ENCODE results near the gene ABL2.
"Not testable (repeated sequence)": the region's sequence is repeated elsewhere in the genome, so short reads cannot be mapped to it uniquely, and the experiment has no call there.

ABL2 gene

GRCh38 chr1:179168536-179168935 is 60.9 kb downstream of the ABL2 start:
- no peak for DNase-seq

GRCh38 chr1:179167955-179168354 is 61.5 kb downstream of the ABL2 start:
- no peak for DNase-seq

DNA sequence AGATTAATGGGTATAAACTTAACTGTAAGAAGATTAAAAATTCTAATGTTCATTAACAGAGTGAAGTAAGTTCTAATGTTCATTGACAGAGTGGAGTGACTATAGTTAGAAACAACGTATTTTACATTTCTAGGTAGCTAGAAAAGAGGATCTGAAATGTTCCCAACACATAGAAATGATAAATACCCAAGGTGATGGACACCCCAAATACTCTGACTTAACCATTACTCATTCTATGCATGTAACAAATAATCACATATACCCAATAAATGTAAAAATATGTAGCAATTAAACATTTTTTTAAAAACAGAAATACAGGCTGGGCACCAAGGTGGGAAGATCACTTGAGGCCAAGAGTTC is 62.1 kb downstream of the ABL2 start:
- DNase-seq, result no peak

GRCh38 chr1:179166663-179167417 is 62.6 kb downstream of the ABL2 start:
- no peak for DNase-seq

- no peak for DNase-seq
These were observed 65.0 kb downstream of the ABL2 start for GRCh38 chr1:179164494-179164893.

GRCh38 chr1:179156708-179157107 is 72.8 kb downstream of the ABL2 start:
- no peak for DNase-seq

DNA sequence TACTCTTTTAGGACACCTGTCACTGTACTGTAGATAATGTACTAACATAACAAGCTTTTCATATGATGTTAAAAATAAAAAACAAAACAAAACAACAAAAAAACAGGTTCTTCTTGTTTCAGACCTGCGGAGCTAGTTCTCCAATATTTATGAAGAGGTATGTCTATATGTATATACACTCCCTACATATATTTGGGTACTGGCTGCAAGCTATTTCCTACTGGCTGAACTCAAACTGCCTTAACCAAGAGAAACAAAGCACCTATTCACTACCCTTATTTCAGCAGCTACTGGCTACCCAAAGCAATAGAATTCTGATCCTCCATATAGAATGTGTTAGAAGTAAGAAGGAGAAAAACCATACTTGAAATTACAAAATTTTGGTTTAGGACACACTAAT is 73.5 kb downstream of the ABL2 start:
- DNase-seq, result no peak

- DNase-seq, result no peak
These were observed 73.9 kb downstream of the ABL2 start for GRCh38 chr1:179155615-179156014.

DNA sequence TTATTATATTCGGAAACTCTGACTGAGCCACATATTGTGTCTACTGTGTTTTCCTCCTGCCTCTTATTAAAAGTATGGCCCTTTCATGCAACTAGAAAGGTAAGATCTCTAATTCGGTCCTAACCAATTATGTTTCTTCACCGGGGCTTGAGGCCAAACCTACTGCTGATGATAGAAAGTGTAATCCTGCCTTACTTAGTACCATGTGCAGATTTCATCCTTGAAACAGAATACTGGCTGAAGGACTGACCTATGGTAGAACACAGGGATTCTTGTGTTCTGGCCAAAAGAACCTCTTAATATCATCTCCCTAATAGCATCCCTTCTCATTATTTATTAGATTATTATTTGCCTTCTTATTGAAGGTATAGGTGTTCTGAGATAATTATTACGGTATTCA is 75.0 kb downstream of the ABL2 start:
- no peak for DNase-seq

- no peak for DNase-seq
These were observed 76.3 kb downstream of the ABL2 start for GRCh38 chr1:179153217-179153616.

- no peak for DNase-seq
These were observed 77.4 kb downstream of the ABL2 start for GRCh38 chr1:179151908-179152682.

DNA sequence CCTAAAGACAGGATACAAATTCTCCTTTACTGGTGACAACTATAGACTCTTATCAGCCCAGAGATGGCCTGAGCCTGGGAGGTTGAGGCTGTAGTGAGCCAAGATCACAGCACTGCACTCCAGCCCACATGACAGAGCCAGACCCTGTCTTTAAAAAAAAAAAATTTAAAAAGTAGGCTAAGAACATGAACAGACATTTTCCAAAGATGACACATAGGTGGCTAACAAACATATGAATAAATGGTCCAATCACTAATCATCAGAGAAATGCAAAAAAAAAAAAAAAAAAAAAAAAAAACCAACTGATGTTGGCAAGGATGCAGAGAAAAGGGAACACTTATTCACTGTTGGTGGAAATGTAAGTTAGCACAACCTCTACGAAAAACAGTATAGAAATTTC is 82.6 kb downstream of the ABL2 start:
- no peak for DNase-seq

DNA sequence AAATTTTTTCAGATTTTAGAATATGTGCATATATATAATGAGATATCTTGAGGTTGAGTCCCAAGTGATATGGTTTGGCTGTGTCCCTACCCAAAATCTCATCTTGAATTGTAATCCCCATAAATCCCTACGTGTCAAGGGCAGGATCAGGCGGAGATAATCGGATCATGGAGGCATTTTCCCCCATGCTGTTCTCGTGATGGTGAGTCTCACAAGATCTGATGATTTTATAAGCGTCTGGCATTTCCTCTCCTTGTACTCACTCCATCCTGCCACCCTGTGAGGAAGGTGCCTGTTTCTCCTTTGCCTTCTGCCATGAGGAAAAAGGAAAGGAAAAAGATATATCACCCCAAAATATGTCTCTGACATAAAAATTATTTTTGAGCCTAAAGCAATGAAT is 83.0 kb downstream of the ABL2 start:
- DNase-seq, result no peak

DNA sequence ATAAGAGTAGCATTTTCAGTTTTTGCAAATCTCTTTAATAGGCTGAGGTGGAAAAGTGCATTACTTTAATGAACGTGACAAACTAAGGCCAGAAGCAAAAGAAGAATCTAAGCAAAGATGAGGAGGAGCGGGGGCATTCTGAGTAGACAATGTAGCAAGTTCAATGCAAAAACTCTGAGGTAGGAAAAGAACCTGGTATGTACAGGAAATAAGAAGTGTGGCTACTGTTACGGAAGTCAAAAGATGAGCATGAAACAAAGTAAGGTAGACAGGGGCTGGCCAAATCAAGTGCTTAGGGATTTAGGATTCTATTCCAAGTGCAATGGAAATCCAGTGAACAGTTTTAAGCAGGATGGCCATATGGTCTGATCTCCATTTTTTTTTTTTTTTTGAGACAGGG is 84.0 kb downstream of the ABL2 start:
- no peak for DNase-seq

DNA sequence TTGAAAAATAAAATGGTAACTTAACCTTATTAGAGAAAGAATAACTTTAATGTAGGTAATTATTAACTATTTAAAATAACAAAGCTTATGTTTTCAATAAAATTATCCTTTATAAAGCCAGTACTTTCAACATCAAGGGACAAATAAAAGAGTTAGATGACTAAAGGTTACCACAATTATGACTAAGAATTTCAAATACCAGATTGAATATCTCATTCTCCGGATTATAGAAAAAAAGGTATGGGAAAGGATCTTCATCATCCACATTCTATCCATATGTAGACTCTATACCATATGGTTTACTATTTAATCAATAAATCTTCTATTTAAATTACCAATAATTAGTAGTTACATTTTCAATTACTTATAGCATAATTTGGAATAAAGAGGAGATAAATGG is 84.9 kb downstream of the ABL2 start:
- no peak for DNase-seq

DNA sequence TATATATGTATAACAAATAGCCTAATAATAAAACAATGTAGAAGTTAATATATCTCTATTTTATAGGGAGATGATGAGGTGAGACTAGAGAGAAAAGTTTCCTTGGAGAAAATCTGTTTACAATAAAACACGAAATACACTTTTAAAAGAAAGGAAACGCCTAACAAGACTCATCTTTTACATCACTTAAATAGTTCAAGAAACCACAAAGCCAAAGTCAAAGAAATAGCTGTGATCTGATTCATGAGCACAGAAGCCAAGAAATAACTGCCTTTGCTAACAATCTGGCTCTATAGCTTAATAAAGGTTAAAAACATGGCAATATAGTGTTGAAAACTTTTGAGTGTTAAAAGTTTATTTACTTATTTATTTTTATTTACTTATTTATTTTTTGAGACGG is 86.2 kb downstream of the ABL2 start:
- DNase-seq, result peak in 1 of 5 experiments; percentile 61

DNA sequence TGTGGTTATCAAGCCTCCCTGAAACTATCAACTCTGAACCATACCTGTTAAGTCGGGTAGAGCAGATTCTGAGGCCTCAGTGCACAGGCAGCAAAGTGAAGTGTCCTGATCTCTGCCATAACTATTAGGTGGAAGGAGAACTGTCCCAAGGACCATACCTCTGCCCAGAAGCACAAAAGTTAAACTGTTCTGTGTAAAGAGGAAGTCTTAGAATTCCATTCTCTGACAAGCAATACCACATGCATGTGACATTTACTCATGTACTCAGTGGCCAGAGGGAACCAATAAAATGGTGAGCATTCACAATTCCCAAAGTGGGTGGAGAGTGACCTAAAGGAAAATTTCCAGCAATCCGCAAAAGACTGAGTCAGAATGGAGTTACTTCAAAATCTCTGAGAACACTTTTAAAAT is 86.6 kb downstream of the ABL2 start:
- DNase-seq, result peak in 1 of 5 experiments; percentile 10

- peak in 1 of 5 experiments; percentile 29 for DNase-seq
These were observed 87.8 kb downstream of the ABL2 start for GRCh38 chr1:179141592-179142251.

DNA sequence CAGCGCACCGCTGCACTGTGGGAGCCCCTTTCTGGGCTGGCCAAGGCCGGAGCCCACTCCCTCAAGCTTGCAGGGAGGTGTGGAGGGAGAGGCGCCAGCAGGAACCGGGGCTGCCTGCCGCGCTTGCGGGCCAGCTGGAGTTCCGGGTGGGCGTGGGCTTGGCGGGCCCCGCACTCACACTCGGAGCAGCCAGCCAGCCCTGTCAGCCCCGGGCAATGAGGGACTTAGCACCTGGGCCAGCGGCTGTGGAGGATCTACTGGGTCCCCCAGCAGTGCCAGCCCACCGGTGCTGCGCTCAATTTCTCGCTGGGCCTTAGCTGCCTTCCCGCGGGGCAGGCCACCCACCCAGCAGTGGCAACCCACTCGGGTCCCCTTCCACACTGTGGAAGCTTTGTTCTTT is 90.7 kb downstream of the ABL2 start:
- DNase-seq, result not testable (repeated sequence)

- DNase-seq, result no peak
These were observed 91.7 kb downstream of the ABL2 start for GRCh38 chr1:179137617-179138255.

DNA sequence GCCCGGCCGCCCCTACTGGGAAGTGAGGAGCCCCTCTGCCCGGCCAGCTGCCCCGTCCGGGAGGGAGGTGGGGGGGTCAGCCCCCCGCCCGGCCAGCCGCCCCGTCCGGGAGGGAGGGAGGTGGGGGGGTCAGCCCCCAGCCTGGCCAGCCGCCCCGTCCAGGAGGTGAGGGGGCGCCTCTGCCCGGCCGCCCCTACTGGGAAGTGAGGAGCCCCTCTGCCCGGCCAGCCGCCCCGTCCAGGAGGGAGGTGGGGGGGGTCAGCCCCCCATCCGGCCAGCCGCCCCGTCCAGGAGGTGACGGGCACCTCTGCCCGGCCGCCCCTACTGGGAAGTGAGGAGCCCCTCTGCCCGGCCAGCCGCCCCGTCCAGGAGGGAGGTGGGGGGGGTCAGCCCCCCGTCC is 93.8 kb downstream of the ABL2 start:
- DNase-seq, result not testable (repeated sequence)

- DNase-seq, result not testable (repeated sequence)
These were observed 94.3 kb downstream of the ABL2 start for GRCh38 chr1:179135168-179135567.
